Mesodermal cell (in vitro differentiated cells): ENCODE results near the gene DGCR6L.
"Not testable (repeated sequence)": the region's sequence is repeated elsewhere in the genome, so short reads cannot be mapped to it uniquely, and the experiment has no call there.

Experiments used
- H3K27ac ChIP-seq: 2 replicates; pipeline ENCODE4 v1.7.0; 2013; ENCODE audit warnings: mild to moderate bottlenecking, low read depth, low read length, moderate library complexity; ENCODE audit not compliant: severe bottlenecking
- H3K36me3 ChIP-seq: 2 replicates; pipeline ENCODE4 v1.7.1; 2013; ENCODE audit warnings: mild to moderate bottlenecking, low read length, moderate library complexity; ENCODE audit not compliant: control insufficient read depth, insufficient read depth
- H3K4me1 ChIP-seq: one replicate; pipeline ENCODE4 v1.7.1; 2013; ENCODE audit warnings: mild to moderate bottlenecking, low read length; ENCODE audit not compliant: insufficient read depth, control insufficient read depth, poor library complexity, severe bottlenecking
- H3K4me3 ChIP-seq: 2 replicates; pipeline ENCODE4 v1.7.0; 2013; ENCODE audit warnings: low read length, control low read depth, mild to moderate bottlenecking; ENCODE audit not compliant: insufficient read depth, poor library complexity, severe bottlenecking; ENCODE audit errors: extremely low read depth
- H3K9me3 ChIP-seq: 2 replicates; pipeline ENCODE4 v1.7.1; 2013; ENCODE audit warnings: mild to moderate bottlenecking, low read length, moderate library complexity; ENCODE audit not compliant: control insufficient read depth
- WGBS, 2 experiments: methylation state at CpG; one replicate each; pipeline ENCODE4 v1.1.5; 2013; ENCODE audit warnings: missing lambda C conversion rate in 2 of 2; ENCODE audit not compliant: insufficient coverage in 2 of 2; 5-methylcytosine and 5-hydroxymethylcytosine counted together

The DGCR6L gene

GRCh38 chr22:20314741-20315336 is 5.0 kb downstream of the DGCR6L start:
- H3K4me3 ChIP-seq, H3K4me1 ChIP-seq: not testable (repeated sequence)
- 83 to 100% methylated on average over 3 to 11 of the region's 12 CpGs for WGBS, 2 experiments

GRCh38 chr22:20314206-20314605 is 5.7 kb downstream of the DGCR6L start:
- not testable (repeated sequence) for H3K27ac ChIP-seq, H3K4me3 ChIP-seq, H3K4me1 ChIP-seq, H3K9me3 ChIP-seq, H3K36me3 ChIP-seq
- no CpG with 5 or more reads among the region's 5 CpGs for WGBS, 2 experiments

More at GRCh38 chr22:20314741-20315336, 5.0 kb downstream of the DGCR6L start:
- not testable (repeated sequence) for H3K9me3 ChIP-seq, H3K27ac ChIP-seq, H3K36me3 ChIP-seq

GRCh38 chr22:20313306-20314077 is 6.4 kb downstream of the DGCR6L start:
- H3K27ac ChIP-seq, H3K9me3 ChIP-seq, H3K4me1 ChIP-seq, H3K36me3 ChIP-seq, H3K4me3 ChIP-seq: not testable (repeated sequence)
- 81 to 100% methylated on average over 2 to 4 of the region's 11 CpGs for WGBS, 2 experiments

GRCh38 chr22:20312396-20313191 is 7.3 kb downstream of the DGCR6L start:
- no peak overlapping the region for H3K4me3 ChIP-seq
- no peak overlapping the region for H3K27ac ChIP-seq
- H3K4me1 ChIP-seq = no peaks in the 10 kb centered on the region
- no peaks in the 10 kb centered on the region for H3K9me3 ChIP-seq
- WGBS, 2 experiments = 91 to 95% methylated on average over 7 to 13 of the region's 14 CpGs
- H3K36me3 ChIP-seq = peaks cover 3% of the 10 kb centered on the region

GRCh38 chr22:20311249-20312062 is 8.4 kb downstream of the DGCR6L start:
- H3K4me3 ChIP-seq, H3K36me3 ChIP-seq, H3K9me3 ChIP-seq, H3K27ac ChIP-seq, H3K4me1 ChIP-seq: not testable (repeated sequence)
- 94 to 97% methylated on average over 10 to 15 of the region's 20 CpGs for WGBS, 2 experiments

- 94 to 100% methylated on average over 5 of the region's 6 CpGs for WGBS, 2 experiments
- not testable (repeated sequence) for H3K36me3 ChIP-seq, H3K27ac ChIP-seq, H3K4me1 ChIP-seq, H3K4me3 ChIP-seq, H3K9me3 ChIP-seq
These were observed 9.1 kb downstream of the DGCR6L start for GRCh38 chr22:20310773-20311172.

GRCh38 chr22:20310180-20310579 is 9.7 kb downstream of the DGCR6L start:
- WGBS, 2 experiments = no CpG with 5 or more reads among the region's 7 CpGs
- not testable (repeated sequence) for H3K4me3 ChIP-seq, H3K27ac ChIP-seq, H3K36me3 ChIP-seq, H3K9me3 ChIP-seq, H3K4me1 ChIP-seq

- H3K9me3 ChIP-seq, H3K27ac ChIP-seq, H3K4me1 ChIP-seq, H3K36me3 ChIP-seq, H3K4me3 ChIP-seq: not testable (repeated sequence)
- 95 to 96% methylated on average over 5 to 10 of the region's 22 CpGs for WGBS, 2 experiments
These were observed 10.8 kb downstream of the DGCR6L start for GRCh38 chr22:20308806-20309650.

GRCh38 chr22:20307448-20308447 is 12.1 kb downstream of the DGCR6L start:
- not testable (repeated sequence) for H3K4me3 ChIP-seq, H3K4me1 ChIP-seq, H3K9me3 ChIP-seq, H3K27ac ChIP-seq, H3K36me3 ChIP-seq
- 93% methylated on average over 8 to 9 of the region's 14 CpGs for WGBS, 2 experiments
